Stomach (tissue), 9 donors: ENCODE measurements around the gene PSAP. TPM values are rescaled to one million over a fixed set of nuclear protein-coding genes. Genes with fewer than 3 reads are reported as not detected.

ENCODE experiments used
- DNase-seq, 2 donors: peaks; one replicate each; pipeline versions ENCODE4 v3.0.0 to v3.0.0-alpha.2; 2013 to 2019
- H3K27ac ChIP-seq, 5 donors: fragments of 200-600 bp in 4 of 5; sonication (generic) in 4 of 5; one replicate each; pipeline ENCODE4 v1.5.1; 2013 to 2019; ENCODE audit warnings: mild to moderate bottlenecking in 1 of 5, moderate library complexity in 1 of 5
- H3K27me3 ChIP-seq, 3 donors: fragments of 200-600 bp; sonication (generic); one replicate each; pipeline ENCODE4 v1.5.1; 2017 to 2019; ENCODE audit warnings: mixed run types in 1 of 3
- H3K36me3 ChIP-seq, 4 donors: fragments of 200-600 bp; sonication (generic); 1 replicate in 3 of 4; 2 replicates in 1 of 4; pipeline ENCODE4 v1.5.1; 2016 to 2019
- H3K4me1 ChIP-seq, 4 donors: fragments of 200-600 bp; sonication (generic); one replicate each; pipeline ENCODE4 v1.5.1; 2016 to 2019
- H3K4me3 ChIP-seq, 4 donors: fragments of 200-600 bp; sonication (generic) in 3 of 4; one replicate each; pipeline ENCODE4 v1.5.1; 2016 to 2019; ENCODE audit warnings: mild to moderate bottlenecking in 1 of 4
- H3K9me3 ChIP-seq, 4 donors: fragments of 200-600 bp; sonication (generic); one replicate each; pipeline ENCODE4 v1.5.1; 2016 to 2019
- CTCF ChIP-seq, 7 experiments: fragments of 450-650 bp in 4 of 7; fragments of 200-600 bp in 3 of 7; sonication (generic) in 3 of 7; IDR thresholded peaks; one replicate each; pipeline ENCODE4 v1.5.1; 2016 to 2019; ENCODE audit warnings: antibody characterized with exemption in 7 of 7, control low read depth in 2 of 7, mild to moderate bottlenecking in 1 of 7
- EP300 ChIP-seq: sonication (generic); formaldehyde crosslinking; IDR thresholded peaks from one replicate; pipeline ENCODE4 v1.6.1; 2017; ENCODE audit warnings: antibody characterized with exemption
- POLR2A ChIP-seq, 4 donors: fragments of 450-650 bp; IDR thresholded peaks; one replicate each; pipeline ENCODE4 v1.6.1; 2016; ENCODE audit warnings: antibody characterized with exemption in 4 of 4, control low read depth in 2 of 4, mild to moderate bottlenecking in 1 of 4, moderate library complexity in 1 of 4
- POLR2AphosphoS5 ChIP-seq, 3 donors: sonication (generic); formaldehyde crosslinking; IDR thresholded peaks; one replicate each; pipeline ENCODE4 v1.6.1; 2016; ENCODE audit warnings: antibody characterized with exemption in 3 of 3
- WGBS, 5 donors: extraction: QIAGEN DNeasy Blood & Tissue Kit in 3 of 5; methylation state at CpG; one replicate each; pipeline versions ENCODE4 v1.1.5 to v1.1.7; 2013 to 2018; 5-methylcytosine and 5-hydroxymethylcytosine counted together
- intact Hi-C: fragments of 100-400 bp; cut with DNase I; formaldehyde crosslinking; loops from one replicate; pipeline ENCODE4 v1.15.1; 2023; ENCODE audit warnings: low total_unique reads
- polyA plus RNA-seq, 3 donors: library from polyadenylated mRNA; stranded (reverse); fragments of 200-250 nt; gene quantifications; one replicate each; pipeline ENCODE4 v1.2.3, GENCODE V29; 2013
- total RNA-seq, 5 donors: library from RNA; depleted of rRNA; stranded (reverse); fragments of >200 nt; gene quantifications; one replicate each; pipeline versions ENCODE4 v1.1.0 to v1.2.3, GENCODE V29; 2014 to 2016
- donor health status: healthy with polysubstance abuse.
- donor health status: Bipolar disorder and iron deficiency.
- donor health status: healthy.

The PSAP gene
- total and polyA plus RNA-seq, 8 donors: 174 to 709 (median 413) TPM

GRCh38 chr10:71860243-71861029 is 9.4 kb upstream of the PSAP start:
- intact Hi-C loops: no loop called here
- no peak overlapping the region for H3K4me3 ChIP-seq
- H3K36me3 ChIP-seq: no peaks in the 10 kb centered on the region
- no peaks in the 10 kb centered on the region for H3K9me3 ChIP-seq
- WGBS, 5 donors: 18 to 51% (median 43%) methylated on average over 7 to 11 of the region's 11 CpGs
- no peaks in the 10 kb centered on the region for H3K27me3 ChIP-seq
- peak; percentile 84 to 96 for DNase-seq
- H3K27ac ChIP-seq: peak overlapping the region; percentile 84 to 91 (median 90)
- TF ChIP-seq CTCF (IDR thresholded peaks at IDR 0.05) (no peak), POLR2A (IDR thresholded peaks at IDR 0.05) (no peak), POLR2AphosphoS5 (IDR thresholded peaks at IDR 0.05) (peak; percentile 73 to 97 (median 88)), EP300 (peak; percentile 39)
- H3K4me1 ChIP-seq: peaks cover 12 to 31% (median 21%) of the 10 kb centered on the region in 4 donors

GRCh38 chr10:71857934-71858890 is 7.2 kb upstream of the PSAP start:
- intact Hi-C loops: no loop called here
- H3K9me3 ChIP-seq: no peaks in the 10 kb centered on the region
- no peak overlapping the region for H3K4me3 ChIP-seq
- peaks cover 12 to 31% (median 21%) of the 10 kb centered on the region in 4 donors for H3K4me1 ChIP-seq
- H3K27ac ChIP-seq: no peak overlapping the region
- no peaks in the 10 kb centered on the region for H3K36me3 ChIP-seq
- H3K27me3 ChIP-seq: no peaks in the 10 kb centered on the region
- 87 to 90% (median 90%) methylated on average over 12 of the region's 12 CpGs for WGBS, 5 donors
- DNase-seq: no peak
- no peak for TF ChIP-seq POLR2AphosphoS5 (IDR thresholded peaks at IDR 0.05)
- no peak for TF ChIP-seq CTCF (IDR thresholded peaks at IDR 0.05)
- TF ChIP-seq POLR2A (IDR thresholded peaks at IDR 0.05): no peak
- TF ChIP-seq EP300: no peak

- H3K4me3 ChIP-seq: no peak overlapping the region
- H3K36me3 ChIP-seq: no peaks in the 10 kb centered on the region
- peaks cover 12 to 30% (median 22%) of the 10 kb centered on the region in 4 donors for H3K4me1 ChIP-seq
- H3K9me3 ChIP-seq: no peaks in the 10 kb centered on the region
- no peak overlapping the region for H3K27ac ChIP-seq
- no peaks in the 10 kb centered on the region for H3K27me3 ChIP-seq
- 82 to 94% (median 86%) methylated on average over 4 of the region's 4 CpGs for WGBS, 5 donors
- TF ChIP-seq CTCF (IDR thresholded peaks at IDR 0.05) (no peak), EP300 (no peak), POLR2AphosphoS5 (IDR thresholded peaks at IDR 0.05) (no peak), POLR2A (IDR thresholded peaks at IDR 0.05) (no peak)
- intact Hi-C loops: no loop called here
- no peak for DNase-seq
Measured at GRCh38 chr10:71856619-71857018, 5.6 kb upstream of the PSAP start.

DNA sequence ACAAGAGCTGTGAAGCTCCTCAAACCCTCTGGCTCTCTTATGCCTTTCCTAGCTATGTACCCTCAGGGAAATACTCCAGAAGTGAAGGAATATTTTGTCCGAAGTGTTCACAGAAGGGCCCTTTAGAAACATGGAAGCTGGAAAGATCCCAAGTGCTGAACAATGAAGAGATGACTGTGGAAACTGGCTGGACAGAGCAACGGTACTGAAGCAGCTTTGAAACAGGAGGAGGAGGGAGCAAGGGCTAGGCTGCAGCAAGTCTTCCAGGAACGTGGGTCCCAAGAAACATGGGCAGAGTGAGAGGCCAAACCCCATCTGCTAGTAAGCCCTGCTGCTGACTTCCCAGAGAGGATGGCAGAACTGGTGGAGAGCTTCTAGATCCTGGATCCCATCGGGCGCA is 3.0 kb upstream of the PSAP start:
- no peak for DNase-seq
- no peak overlapping the region for H3K4me3 ChIP-seq
- TF ChIP-seq POLR2A (IDR thresholded peaks at IDR 0.05) (no peak), CTCF (IDR thresholded peaks at IDR 0.05) (no peak), POLR2AphosphoS5 (IDR thresholded peaks at IDR 0.05) (no peak), EP300 (no peak)
- no peaks in the 10 kb centered on the region for H3K27me3 ChIP-seq
- peaks cover 10 to 22% (median 18%) of the 10 kb centered on the region in 4 donors for H3K4me1 ChIP-seq
- intact Hi-C loops: no loop called here
- no peaks in the 10 kb centered on the region for H3K36me3 ChIP-seq
- H3K9me3 ChIP-seq: no peaks in the 10 kb centered on the region
- no peak overlapping the region for H3K27ac ChIP-seq
- WGBS, 5 donors: 49 to 58% (median 54%) methylated on average over 5 of the region's 5 CpGs
